B cell (primary cell): Measurements from ENCODE around the gene LRP1. TPM values are rescaled to one million over a fixed set of nuclear protein-coding genes. Genes with fewer than 3 reads are reported as not detected.

Experiments used
- ATAC-seq: fragments of 200-7000 bp; cut with Tn5 transposase; one replicate; pipeline ENCODE4 v1.10.0; 2021; ENCODE audit warnings: low read depth, mild to moderate bottlenecking, moderate number of reproducible peaks, moderate library complexity
- CTCF ChIA-PET: fragments of 350-600 bp; sonication (Branson Sonifier 250); formaldehyde crosslinking; loops from one replicate; lab custom pipeline; 2021; ENCODE audit warnings: antibody characterized with exemption, inconsistent platforms; lab: Charles Lee
- POLR2A ChIA-PET: fragments of 350-600 bp; sonication (Branson Sonifier 250); formaldehyde crosslinking; loops from one replicate; lab custom pipeline; 2021; ENCODE audit warnings: antibody characterized with exemption; lab: Charles Lee
- DNase-seq: peaks from one replicate; pipeline ENCODE4 v3.0.0; 2013
- H2AFZ ChIP-seq: 2 replicates; pipeline ENCODE4 v1.6.1; 2012; ENCODE audit warnings: mild to moderate bottlenecking, low read depth, low read length; ENCODE audit not compliant: insufficient read depth, poor library complexity, severe bottlenecking
- H3K27ac ChIP-seq, 2 donors: 1 replicate in 1 of 2; 2 replicates in 1 of 2; pipeline ENCODE4 v1.5.1; 2012 to 2013; ENCODE audit warnings: low read length in 2 of 2, mild to moderate bottlenecking in 2 of 2, moderate library complexity in 1 of 2
- H3K27me3 ChIP-seq, 4 experiments: fragments of 200-600 bp in 1 of 4; sonication (generic) in 1 of 4; replicated peaks in 1 of 4; 1 replicate in 2 of 4; 2 replicates in 2 of 4; pipeline versions ENCODE4 v1.6.1 to v1.7.0; 2013 to 2016; ENCODE audit warnings: low read length in 3 of 4, mild to moderate bottlenecking in 2 of 4, mixed read lengths in 1 of 4, moderate library complexity in 1 of 4; ENCODE audit not compliant: insufficient read depth in 4 of 4, control insufficient read depth in 3 of 4; ENCODE audit errors: control extremely low read depth in 1 of 4
- H3K36me3 ChIP-seq, 2 experiments: replicated peaks in 1 of 2; 1 replicate in 1 of 2; 2 replicates in 1 of 2; pipeline versions ENCODE4 v1.6.1 to v1.7.1; 2013; ENCODE audit warnings: low read length in 1 of 2; ENCODE audit not compliant: insufficient read depth in 2 of 2, control insufficient read depth in 1 of 2; ENCODE audit errors: control extremely low read depth in 1 of 2, extremely low read depth in 1 of 2
- H3K4me1 ChIP-seq, 2 donors: fragments of 200-600 bp in 1 of 2; sonication (generic) in 1 of 2; 1 replicate in 1 of 2; 2 replicates in 1 of 2; pipeline versions ENCODE4 v1.5.1 to v1.6.1; 2013 to 2017; ENCODE audit warnings: low read length in 2 of 2; ENCODE audit not compliant: control insufficient read depth in 2 of 2, insufficient read depth in 2 of 2
- H3K4me2 ChIP-seq: replicated peaks from 2 replicates; pipeline ENCODE3; 2012; ENCODE audit warnings: mild to moderate bottlenecking, low read depth, low read length; ENCODE audit not compliant: poor library complexity, severe bottlenecking
- H3K4me3 ChIP-seq, 5 experiments: fragments of 200-600 bp in 1 of 5; sonication (generic) in 1 of 5; 1 replicate in 3 of 5; 2 replicates in 2 of 5; pipeline versions ENCODE4 v1.5.1 to v1.7.0; 2011 to 2016; ENCODE audit warnings: low read length in 4 of 5, mild to moderate bottlenecking in 4 of 5, low read depth in 2 of 5, control low read depth in 1 of 5, moderate library complexity in 1 of 5; ENCODE audit not compliant: insufficient read depth in 1 of 5; ENCODE audit errors: control extremely low read depth in 1 of 5, extremely low read depth in 1 of 5
- H3K79me2 ChIP-seq: fragments of 200-600 bp; sonication (generic); one replicate; pipeline ENCODE4 v1.6.0; 2016; ENCODE audit warnings: low read length; ENCODE audit not compliant: control insufficient read depth, insufficient read depth
- H3K9ac ChIP-seq: fragments of 200-600 bp; sonication (generic); 2 replicates; pipeline ENCODE4 v1.6.1; 2017; ENCODE audit warnings: mild to moderate bottlenecking, low read length, moderate library complexity
- H3K9me3 ChIP-seq, 3 donors: one replicate each; pipeline versions ENCODE4 v1.6.1 to v1.7.1; 2013; ENCODE audit warnings: low read length in 2 of 3; ENCODE audit not compliant: control insufficient read depth in 2 of 3, insufficient read depth in 1 of 3; ENCODE audit errors: control extremely low read depth in 1 of 3
- H4K20me1 ChIP-seq: 2 replicates; pipeline ENCODE4 v1.6.0; 2012; ENCODE audit warnings: mild to moderate bottlenecking, low read length; ENCODE audit not compliant: insufficient read depth, control insufficient read depth, poor library complexity, severe bottlenecking
- H3K27ac Mint-ChIP-seq: one replicate; pipeline ENCODE4 v1.8.0; 2021; ENCODE audit warnings: mixed read lengths
- H3K27me3 Mint-ChIP-seq: one replicate; pipeline ENCODE4 v1.8.0; 2021; ENCODE audit warnings: mixed read lengths
- H3K4me1 Mint-ChIP-seq: one replicate; pipeline ENCODE4 v1.8.0; 2021; ENCODE audit warnings: mixed read lengths
- H3K4me3 Mint-ChIP-seq: one replicate; pipeline ENCODE4 v1.8.0; 2021; ENCODE audit warnings: mixed read lengths
- H3K9me3 Mint-ChIP-seq: one replicate; pipeline ENCODE4 v1.8.0; 2022; ENCODE audit warnings: mixed read lengths; ENCODE audit not compliant: insufficient read depth
- EZH2 ChIP-seq: IDR thresholded peaks from 2 replicates; pipeline ENCODE4 v1.6.1; 2012; ENCODE audit warnings: borderline replicate concordance, low read depth, mild to moderate bottlenecking, moderate library complexity, low read length; ENCODE audit not compliant: insufficient read depth, poor library complexity, severe bottlenecking
- WGBS: methylation state at CpG from one replicate; pipeline ENCODE4 v1.1.5; 2013; ENCODE audit warnings: missing lambda C conversion rate; ENCODE audit not compliant: insufficient coverage; 5-methylcytosine and 5-hydroxymethylcytosine counted together
- intact Hi-C: fragments of 100-400 bp; cut with micrococcal nuclease; formaldehyde crosslinking; loops from one replicate; pipeline ENCODE4 v1.10.0; 2022
- polyA plus RNA-seq: library from polyadenylated mRNA; depleted of rRNA; stranded (reverse); fragments of >200 nt; gene quantifications from 2 replicates; pipeline ENCODE4 v1.2.3, GENCODE V29; 2012
- total RNA-seq, 2 donors: library from RNA; stranded (reverse); fragments of 120-200 nt in 1 of 2; gene quantifications; 1 replicate in 1 of 2; 2 replicates in 1 of 2; pipeline versions ENCODE4 v1.2.3 to v1.2.4, GENCODE V29; 2013 to 2022
- TF ChIP-seq, protein P1 (sequence below): fragments of 200-600 bp; IDR thresholded peaks from one replicate; pipeline ENCODE4 v1.8.0; 2022; ENCODE audit warnings: antibody characterized with exemption, mild to moderate bottlenecking

The LRP1 gene
- total and polyA plus RNA-seq, 2 donors (not counting 1 experiment from before 2014, with no cell fraction given): 2.0 to 4.1 TPM

DNA sequence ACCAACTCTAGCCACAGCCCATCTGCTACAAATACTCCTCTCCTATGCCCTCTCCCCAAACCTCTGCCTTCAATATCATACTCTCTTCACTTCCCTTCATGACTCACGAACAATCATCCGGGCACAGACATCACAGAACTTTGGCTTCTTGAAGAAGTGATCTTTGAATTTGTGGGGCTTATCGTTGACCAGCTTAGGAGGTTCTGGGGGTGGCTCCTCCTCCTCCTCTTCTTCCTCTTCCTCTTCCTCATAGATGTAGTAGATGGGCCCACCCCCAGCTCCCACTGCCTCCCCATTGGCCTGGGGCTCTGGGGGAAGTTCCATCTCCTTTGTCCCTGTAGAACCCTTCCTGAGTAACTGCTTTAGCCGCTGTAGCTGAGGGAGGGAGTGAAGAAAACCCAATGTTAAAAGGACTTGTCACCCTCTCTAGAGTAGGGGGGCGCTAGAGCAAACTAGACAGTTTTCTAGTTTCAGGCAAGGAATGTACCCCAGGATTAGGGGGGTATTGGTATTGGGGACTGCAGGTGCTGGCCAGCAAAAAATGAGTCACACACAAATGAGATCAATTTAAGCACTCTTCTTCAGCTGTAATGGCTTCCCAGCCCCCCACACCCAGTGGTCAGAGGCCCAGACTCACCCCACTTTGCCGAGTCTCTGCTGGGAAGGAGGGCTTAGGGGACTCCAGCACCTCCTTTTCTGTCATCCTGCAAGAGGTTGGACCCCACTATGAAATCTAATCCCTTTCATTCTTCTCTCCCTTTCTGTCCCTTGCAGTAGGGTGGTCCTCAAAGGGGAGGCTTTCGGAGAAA is 120.9 kb downstream of the LRP1 start:
- Histone ChIP-seq H3K4me3 (peak overlapping the region in 1 of 5 experiments; percentile 21), H3K9ac (no peak overlapping the region), H3K36me3 (no peaks in the 10 kb centered on the region), H3K27me3 (peaks cover 0 to 10% (median 2%) of the 10 kb centered on the region in 4 experiments), H3K27ac (no peak overlapping the region), H3K4me1 (peaks cover 8 to 12% of the 10 kb centered on the region in 2 donors), H3K79me2 (no peaks in the 10 kb centered on the region), H2AFZ (peak overlapping the region; percentile 32), H4K20me1 (no peaks in the 10 kb centered on the region), H3K9me3 (peaks cover 0 to 5% (median 0%) of the 10 kb centered on the region in 3 donors), H3K4me2 (peak overlapping the region; percentile 51)
- no peaks in the 10 kb centered on the region for H3K27me3 Mint-ChIP-seq
- peaks cover 12% of the 10 kb centered on the region for H3K4me1 Mint-ChIP-seq
- ChIA-PET CTCF (interaction anchor here (0.5 to 31.1 kb wide), 7 partner anchors 24 to 1289 kb away, joined by 3 to 838 read pairs (median 3); partner anchors contain the start of gene NXPH4), POLR2A (interaction anchor here (0.6 kb wide), 1 partner anchor 17 kb away, joined by 5 read pairs; no protein-coding TSS in a partner anchor)
- no peak overlapping the region for H3K27ac Mint-ChIP-seq
- 70% methylated on average over 2 of the region's 7 CpGs for WGBS
- intact Hi-C loops: no loop called here
- TF ChIP-seq, protein P1, sequence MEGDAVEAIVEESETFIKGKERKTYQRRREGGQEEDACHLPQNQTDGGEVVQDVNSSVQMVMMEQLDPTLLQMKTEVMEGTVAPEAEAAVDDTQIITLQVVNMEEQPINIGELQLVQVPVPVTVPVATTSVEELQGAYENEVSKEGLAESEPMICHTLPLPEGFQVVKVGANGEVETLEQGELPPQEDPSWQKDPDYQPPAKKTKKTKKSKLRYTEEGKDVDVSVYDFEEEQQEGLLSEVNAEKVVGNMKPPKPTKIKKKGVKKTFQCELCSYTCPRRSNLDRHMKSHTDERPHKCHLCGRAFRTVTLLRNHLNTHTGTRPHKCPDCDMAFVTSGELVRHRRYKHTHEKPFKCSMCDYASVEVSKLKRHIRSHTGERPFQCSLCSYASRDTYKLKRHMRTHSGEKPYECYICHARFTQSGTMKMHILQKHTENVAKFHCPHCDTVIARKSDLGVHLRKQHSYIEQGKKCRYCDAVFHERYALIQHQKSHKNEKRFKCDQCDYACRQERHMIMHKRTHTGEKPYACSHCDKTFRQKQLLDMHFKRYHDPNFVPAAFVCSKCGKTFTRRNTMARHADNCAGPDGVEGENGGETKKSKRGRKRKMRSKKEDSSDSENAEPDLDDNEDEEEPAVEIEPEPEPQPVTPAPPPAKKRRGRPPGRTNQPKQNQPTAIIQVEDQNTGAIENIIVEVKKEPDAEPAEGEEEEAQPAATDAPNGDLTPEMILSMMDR: no peak
- TF ChIP-seq EZH2: no peak
- no peak for DNase-seq
- H3K9me3 Mint-ChIP-seq: no peaks in the 10 kb centered on the region
- peak overlapping the region; percentile 44 for H3K4me3 Mint-ChIP-seq
- peak; percentile 24 for ATAC-seq

DNA sequence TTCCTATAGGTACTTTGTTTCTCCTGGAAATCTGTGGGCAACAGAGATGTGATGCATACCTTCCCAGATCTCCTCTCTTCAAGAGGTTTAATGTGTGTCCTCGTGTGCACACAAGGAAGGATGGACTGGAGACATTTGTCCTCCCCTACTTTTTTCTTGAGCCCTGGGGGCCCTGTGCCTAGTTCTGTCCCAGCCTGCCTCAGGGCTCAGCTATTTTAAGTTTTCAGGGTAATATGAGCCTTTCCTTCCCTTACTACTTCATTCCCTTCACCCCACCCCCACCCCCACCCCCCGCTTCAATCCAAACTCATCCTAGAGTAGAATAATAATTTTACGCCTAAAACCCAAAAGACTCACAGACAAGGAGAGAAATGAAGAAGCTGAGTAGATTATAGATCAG is 122.3 kb downstream of the LRP1 start:
- Histone ChIP-seq H3K9me3 (peaks cover 0 to 5% (median 0%) of the 10 kb centered on the region in 3 donors), H3K9ac (no peak overlapping the region), H3K4me1 (peaks cover 7 to 10% of the 10 kb centered on the region in 2 donors), H3K27ac (no peak overlapping the region), H2AFZ (no peak overlapping the region), H3K4me3 (no peak overlapping the region), H3K27me3 (no peaks in the 10 kb centered on the region), H4K20me1 (no peaks in the 10 kb centered on the region), H3K36me3 (peaks cover 2 to 11% of the 10 kb centered on the region in 2 experiments), H3K4me2 (no peak overlapping the region), H3K79me2 (no peaks in the 10 kb centered on the region)
- WGBS: 63% methylated on average over 1 of the region's 3 CpGs
- H3K4me1 Mint-ChIP-seq: peaks cover 10% of the 10 kb centered on the region
- H3K27ac Mint-ChIP-seq: no peak overlapping the region
- POLR2A ChIA-PET: interaction anchor here (0.6 kb wide), 2 partner anchors 203 to 560 kb away, joined by 6 to 7 read pairs; no protein-coding TSS in a partner anchor
- DNase-seq: no peak
- H3K4me3 Mint-ChIP-seq: no peak overlapping the region
- CTCF ChIA-PET: interaction anchor here (0.7 to 31.1 kb wide), 2 partner anchors 34 to 1548 kb away, joined by 3 to 838 read pairs; partner anchors contain the start of gene NXPH4
- H3K27me3 Mint-ChIP-seq: no peaks in the 10 kb centered on the region
- no peak for ATAC-seq
- intact Hi-C loops: no loop called here
- TF ChIP-seq EZH2: no peak
- TF ChIP-seq, protein P1: no peak
- H3K9me3 Mint-ChIP-seq: no peaks in the 10 kb centered on the region
